ENCODE data around the gene TAF1B. TPM values are rescaled to one million over a fixed set of nuclear protein-coding genes. Genes with fewer than 3 reads are reported as not detected.
"Not testable (repeated sequence)": the region's sequence is repeated elsewhere in the genome, so short reads cannot be mapped to it uniquely, and the experiment has no call there.

TAF1B gene
- total RNA-seq, 1 donor from 2014 or later: 22.9 TPM

DNA sequence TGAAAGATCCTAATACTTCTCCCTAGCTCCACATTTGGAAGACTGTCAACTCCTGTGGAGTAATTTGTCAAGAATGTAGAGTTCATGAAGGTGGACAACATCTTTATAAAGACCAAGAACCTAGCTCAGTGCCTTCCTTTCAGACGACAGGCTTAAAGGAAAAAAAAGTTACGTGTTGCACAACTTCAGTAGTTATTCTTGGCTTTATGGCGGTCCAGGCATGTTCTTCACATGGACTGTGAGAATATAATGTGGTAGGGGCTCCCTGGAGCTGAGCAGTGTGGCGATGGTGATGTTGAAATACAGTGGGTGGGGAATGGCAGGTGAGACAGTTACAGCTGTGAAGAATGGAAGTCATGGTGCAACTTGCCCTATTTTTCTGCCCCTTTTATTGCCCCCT lies 3.9 kb downstream of the TAF1B start:
- TF ChIP-seq, protein P1, sequence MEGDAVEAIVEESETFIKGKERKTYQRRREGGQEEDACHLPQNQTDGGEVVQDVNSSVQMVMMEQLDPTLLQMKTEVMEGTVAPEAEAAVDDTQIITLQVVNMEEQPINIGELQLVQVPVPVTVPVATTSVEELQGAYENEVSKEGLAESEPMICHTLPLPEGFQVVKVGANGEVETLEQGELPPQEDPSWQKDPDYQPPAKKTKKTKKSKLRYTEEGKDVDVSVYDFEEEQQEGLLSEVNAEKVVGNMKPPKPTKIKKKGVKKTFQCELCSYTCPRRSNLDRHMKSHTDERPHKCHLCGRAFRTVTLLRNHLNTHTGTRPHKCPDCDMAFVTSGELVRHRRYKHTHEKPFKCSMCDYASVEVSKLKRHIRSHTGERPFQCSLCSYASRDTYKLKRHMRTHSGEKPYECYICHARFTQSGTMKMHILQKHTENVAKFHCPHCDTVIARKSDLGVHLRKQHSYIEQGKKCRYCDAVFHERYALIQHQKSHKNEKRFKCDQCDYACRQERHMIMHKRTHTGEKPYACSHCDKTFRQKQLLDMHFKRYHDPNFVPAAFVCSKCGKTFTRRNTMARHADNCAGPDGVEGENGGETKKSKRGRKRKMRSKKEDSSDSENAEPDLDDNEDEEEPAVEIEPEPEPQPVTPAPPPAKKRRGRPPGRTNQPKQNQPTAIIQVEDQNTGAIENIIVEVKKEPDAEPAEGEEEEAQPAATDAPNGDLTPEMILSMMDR (IDR thresholded peaks at IDR 0.05): no peak
- no peak overlapping the region for H3K4me3 ChIP-seq
- H3K27ac ChIP-seq: no peak overlapping the region
- no peaks in the 10 kb centered on the region for H3K9me3 ChIP-seq
- H3K4me1 ChIP-seq: peaks cover 24% of the 10 kb centered on the region
- intact Hi-C loops (cut with DNase I): no loop called here
- no peaks in the 10 kb centered on the region for H3K27me3 ChIP-seq (ENCODE audit: low read depth)
- no peak for DNase-seq
- H3K36me3 ChIP-seq: peaks cover 62% of the 10 kb centered on the region
- ATAC-seq: no peak

DNA sequence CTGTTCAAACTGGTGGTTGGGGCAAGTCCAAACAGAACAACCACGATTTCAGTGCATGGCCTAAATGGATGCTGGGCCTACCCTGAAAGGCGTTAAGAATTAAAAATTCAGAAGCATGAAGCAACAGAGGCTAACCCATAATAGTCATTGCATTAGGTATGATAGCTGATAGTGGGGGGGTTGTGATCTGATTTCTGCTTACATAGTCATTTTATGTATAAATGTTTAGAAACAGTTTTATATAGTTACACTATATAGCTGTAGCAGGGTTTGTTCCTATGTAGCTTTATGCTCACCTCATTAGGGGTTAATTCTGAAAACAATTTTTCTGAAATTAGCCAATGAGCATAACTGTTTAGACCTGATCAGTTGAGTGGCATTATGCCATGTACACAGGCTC lies 9.6 kb downstream of the TAF1B start:
- ATAC-seq (no peak), DNase-seq (no peak)
- H3K36me3 ChIP-seq: peaks cover 92% of the 10 kb centered on the region
- intact Hi-C loops (cut with DNase I): no loop called here
- no peak overlapping the region for H3K4me3 ChIP-seq
- H3K27me3 ChIP-seq (ENCODE audit: low read depth): no peaks in the 10 kb centered on the region
- H3K9me3 ChIP-seq: no peaks in the 10 kb centered on the region
- no peak overlapping the region for H3K27ac ChIP-seq
- no peaks in the 10 kb centered on the region for H3K4me1 ChIP-seq
- TF ChIP-seq, protein P1 (IDR thresholded peaks at IDR 0.05): no peak

DNA sequence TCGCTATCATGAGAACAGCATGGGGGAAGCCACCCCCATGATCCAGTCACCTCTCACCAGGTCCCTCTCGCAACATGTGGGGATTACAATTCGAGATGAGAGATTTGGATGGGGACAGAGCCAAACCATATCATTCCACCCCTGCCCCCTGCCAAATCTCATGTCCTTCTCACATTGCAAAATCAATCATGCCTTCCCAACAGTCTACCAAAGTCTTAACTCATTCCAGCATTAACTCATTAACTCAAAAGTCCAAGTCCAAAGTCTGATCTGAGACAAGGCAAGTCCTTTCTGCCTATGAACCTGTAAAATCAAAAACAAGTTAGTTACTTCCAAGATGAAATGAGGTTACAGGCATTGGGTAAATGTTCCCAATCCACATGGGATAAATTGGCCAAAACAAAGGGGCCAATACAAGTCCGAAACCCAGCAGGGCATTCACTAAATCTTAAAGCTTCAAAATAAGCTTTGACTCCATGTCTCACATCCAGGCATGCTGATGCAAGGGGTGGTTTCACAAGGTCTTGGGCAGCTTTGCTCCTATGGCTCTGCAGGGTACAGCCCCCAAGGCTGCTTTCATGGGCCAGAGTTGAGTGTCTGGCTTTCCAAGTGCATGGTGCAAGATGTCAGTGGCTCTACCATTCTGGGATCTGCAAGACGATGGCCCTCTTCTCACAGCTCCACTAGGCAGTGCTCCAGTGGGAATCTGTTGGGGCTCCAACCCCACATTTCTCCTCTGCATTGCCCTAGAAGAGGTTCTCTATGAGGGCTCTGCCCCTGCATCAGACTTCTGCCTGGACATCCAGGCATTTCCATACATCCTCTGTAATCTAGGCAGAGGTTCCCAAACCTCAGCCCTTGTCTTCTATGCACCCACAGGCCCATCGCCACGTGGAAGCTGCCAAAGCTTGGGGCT lies 14.8 kb downstream of the TAF1B start:
- ATAC-seq: no peak
- Histone ChIP-seq H3K27ac (no peak overlapping the region), H3K27me3 (ENCODE audit: low read depth) (no peaks in the 10 kb centered on the region), H3K9me3 (peaks cover 8% of the 10 kb centered on the region), H3K36me3 (peaks cover 53% of the 10 kb centered on the region), H3K4me3 (no peak overlapping the region), H3K4me1 (no peaks in the 10 kb centered on the region)
- no peak for DNase-seq
- intact Hi-C loops (cut with DNase I): no loop called here
- TF ChIP-seq, protein P1 (IDR thresholded peaks at IDR 0.05): no peak

DNA sequence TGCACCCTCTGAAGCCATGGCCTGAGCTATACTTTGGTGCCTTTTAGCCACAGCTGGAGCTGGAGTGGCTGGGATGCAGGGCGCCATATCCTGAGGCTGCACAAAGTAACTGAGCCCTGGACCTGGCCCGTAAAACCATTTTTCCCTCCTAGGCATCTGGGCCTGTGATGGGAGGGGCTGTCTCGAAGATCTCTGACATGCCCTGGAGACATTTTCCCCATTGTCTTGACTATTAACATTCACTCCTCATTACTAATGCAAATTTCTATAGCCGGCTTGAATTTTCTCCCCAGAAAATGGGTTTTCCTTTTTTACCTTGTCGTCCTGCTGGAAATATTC lies 15.4 kb downstream of the TAF1B start:
- Histone ChIP-seq H3K4me3 (no peak overlapping the region), H3K36me3 (peaks cover 46% of the 10 kb centered on the region), H3K4me1 (no peaks in the 10 kb centered on the region), H3K27me3 (ENCODE audit: low read depth) (no peaks in the 10 kb centered on the region), H3K9me3 (peaks cover 8% of the 10 kb centered on the region), H3K27ac (no peak overlapping the region)
- ATAC-seq (no peak), DNase-seq (no peak)
- intact Hi-C loops (cut with DNase I): no loop called here
- TF ChIP-seq, protein P1 (IDR thresholded peaks at IDR 0.05): no peak

DNA sequence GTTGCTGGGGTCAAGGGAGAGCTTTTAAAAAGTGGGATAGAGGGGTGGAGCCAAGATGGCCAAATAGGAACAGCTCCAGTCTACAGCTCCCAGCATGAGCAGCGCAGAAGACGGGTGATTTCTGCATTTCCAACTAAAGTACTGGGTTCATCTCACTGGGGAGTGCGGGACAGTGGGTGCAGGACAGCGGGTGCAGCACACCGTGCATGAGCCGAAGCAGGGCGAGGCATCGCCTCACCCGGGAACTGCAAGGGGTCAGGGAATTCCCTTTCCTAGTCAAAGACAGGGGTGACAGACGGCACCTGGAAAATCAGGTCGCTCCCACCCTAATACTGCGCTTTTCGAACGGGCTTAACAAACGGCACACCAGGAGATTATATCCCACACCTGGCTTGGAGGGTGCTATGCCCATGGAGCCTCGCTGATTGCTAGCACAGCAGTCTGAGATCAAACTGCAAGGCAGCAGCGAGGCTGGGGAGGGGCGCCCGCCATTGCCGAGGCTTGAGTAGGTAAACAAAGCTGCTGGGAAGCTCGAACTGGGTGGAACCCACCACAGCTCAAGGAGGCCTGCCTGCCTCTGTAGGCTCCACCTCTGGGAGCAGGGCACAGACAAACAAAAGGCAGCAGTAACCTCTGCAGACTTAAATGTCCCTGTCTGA lies 17.8 kb downstream of the TAF1B start:
- intact Hi-C loops (cut with DNase I); ATAC-seq; H3K4me1 ChIP-seq; DNase-seq; H3K27ac ChIP-seq; H3K9me3 ChIP-seq; H3K27me3 ChIP-seq (ENCODE audit: low read depth); H3K4me3 ChIP-seq: not testable (repeated sequence)
- peaks cover 23% of the 10 kb centered on the region for H3K36me3 ChIP-seq

DNA sequence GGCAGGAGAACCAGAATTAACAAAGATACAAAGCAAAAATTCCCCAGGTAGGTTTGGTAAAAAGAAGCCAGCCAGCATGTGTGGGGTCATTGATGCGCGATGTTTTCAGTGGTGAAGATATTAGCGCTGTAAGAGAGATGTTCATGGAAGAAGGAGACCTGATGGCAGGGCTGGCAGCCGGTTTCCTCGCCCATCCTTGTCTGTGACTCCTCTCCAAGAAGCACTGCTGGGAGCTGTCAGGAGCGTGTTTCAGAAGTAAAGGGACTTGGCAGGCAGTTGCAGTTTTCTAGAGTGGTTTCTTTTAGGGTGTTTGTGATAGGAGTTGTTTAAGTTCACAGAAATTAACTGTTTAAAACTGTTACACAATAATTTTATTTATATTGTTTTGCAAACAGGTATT lies 24.6 kb downstream of the TAF1B start:
- H3K4me3 ChIP-seq: no peak overlapping the region
- DNase-seq (no peak), ATAC-seq (no peak)
- no peaks in the 10 kb centered on the region for H3K4me1 ChIP-seq
- H3K9me3 ChIP-seq: no peaks in the 10 kb centered on the region
- H3K27ac ChIP-seq: no peak overlapping the region
- TF ChIP-seq, protein P1 (IDR thresholded peaks at IDR 0.05): no peak
- H3K36me3 ChIP-seq: peaks cover 31% of the 10 kb centered on the region
- H3K27me3 ChIP-seq (ENCODE audit: low read depth): no peaks in the 10 kb centered on the region
- intact Hi-C loops (cut with DNase I): no loop called here
